Anterior cingulate cortex (tissue), 58 donors: ENCODE results near the gene ANKRD62.
"Not testable (repeated sequence)": the region's sequence is repeated elsewhere in the genome, so short reads cannot be mapped to it uniquely, and the experiment has no call there.

Experiments
- DNase-seq, 58 donors: peaks; one replicate each; lab custom pipeline; 2025; lab: John Stamatoyannopoulos, UW

ANKRD62 gene

DNA sequence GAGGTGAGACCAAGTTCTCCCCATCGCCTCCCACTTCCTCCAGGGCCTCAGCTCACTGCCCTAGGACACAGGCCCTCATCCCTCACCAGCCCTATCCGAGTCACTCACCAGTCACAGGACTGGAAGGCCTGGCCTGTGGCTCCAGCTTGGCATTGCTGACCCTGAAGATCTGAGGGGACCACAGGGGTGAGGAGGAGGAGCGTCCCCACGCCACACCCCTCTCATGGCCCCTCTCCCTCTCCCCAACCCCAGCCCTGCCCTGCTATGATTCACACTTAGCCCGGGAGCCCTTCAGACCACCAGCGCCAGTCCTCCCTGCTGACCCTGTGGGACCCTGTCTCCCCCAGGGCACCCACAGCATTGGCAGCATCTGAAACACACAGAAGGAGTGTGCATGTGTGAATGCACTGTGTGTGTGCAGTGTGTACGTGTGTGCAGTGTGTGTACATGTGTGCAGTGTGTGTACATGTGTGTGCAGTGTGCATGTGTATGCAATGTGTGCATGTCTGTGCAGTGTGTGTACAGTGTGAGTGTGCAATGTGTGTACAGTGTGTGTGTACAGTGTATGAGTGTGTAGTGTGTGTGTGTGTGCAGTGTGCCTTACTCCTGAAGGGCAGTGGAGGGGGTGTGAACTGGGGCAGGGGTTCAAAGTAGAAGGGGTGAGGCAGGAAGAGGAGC is 29.4 kb upstream of the ANKRD62 start:
- DNase-seq, result no peak

DNA sequence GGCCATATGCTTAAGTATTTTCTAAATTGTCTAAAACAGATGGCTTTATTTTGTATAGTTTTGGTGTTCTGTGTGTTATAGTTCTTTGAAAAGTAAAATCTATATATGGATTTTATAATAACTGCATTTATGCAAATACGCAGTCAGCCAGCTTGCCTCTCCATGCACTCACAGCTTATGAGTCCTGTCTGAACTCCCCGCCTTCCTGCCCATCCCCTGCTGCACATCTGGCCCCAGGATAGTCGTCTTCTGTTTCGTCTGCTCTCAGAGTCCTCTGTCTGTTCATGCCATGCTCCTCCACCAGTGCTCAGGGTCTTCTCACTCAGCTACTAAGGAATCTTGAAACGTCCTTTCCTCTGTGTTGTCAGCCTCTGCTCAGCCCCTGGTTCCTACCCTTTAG is 28.2 kb upstream of the ANKRD62 start:
- no peak for DNase-seq

DNA sequence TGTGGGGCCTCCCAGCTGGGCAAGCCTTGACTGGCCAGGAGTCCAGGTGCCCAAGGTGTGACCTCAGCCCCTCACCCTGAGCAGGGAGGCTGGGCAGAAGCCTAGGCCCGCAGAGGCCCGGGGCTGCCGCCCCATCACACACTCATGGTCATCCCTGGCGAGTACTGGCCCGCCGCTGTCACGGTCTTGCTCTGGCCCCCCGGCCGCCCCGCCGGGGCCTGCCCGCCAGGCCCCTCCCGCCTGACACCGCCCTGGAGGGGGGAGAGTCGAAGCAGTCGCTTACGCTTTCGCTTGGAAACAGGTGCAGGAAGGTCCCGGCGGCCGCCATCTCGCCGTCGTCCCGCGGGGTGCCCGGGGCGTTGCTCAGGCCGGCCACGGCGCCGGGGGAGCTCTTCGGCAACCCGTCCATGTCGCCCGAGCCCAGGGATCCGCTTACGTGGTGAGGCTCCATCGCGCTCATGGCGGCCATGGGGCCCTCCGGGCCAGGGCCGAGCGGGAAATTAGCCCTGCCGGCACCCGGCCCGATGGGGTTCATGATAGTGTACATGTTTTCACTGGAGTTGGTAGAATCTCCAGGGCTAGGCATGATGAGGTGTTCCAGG is 26.6 kb upstream of the ANKRD62 start:
- DNase-seq, result no peak

DNA sequence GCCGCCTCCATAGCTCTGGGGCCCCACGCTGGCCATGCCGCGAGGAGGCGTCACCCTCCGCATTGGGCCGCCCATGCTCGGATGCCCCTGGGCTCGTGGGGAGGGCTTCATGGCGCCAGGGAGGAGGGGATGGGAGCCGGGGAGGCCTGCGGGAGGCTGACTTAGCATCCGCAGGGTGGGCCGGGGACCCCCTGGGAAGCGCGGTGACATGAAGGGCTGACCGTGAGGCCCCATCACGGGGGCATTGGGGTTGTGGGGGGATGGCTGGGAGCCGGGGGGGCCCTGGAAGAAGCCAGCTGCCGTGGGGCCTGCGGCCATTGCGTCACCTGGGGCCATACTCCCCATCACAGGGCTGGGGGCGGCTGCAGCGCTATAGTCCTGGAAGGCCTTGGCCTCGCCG is 26.0 kb upstream of the ANKRD62 start:
- no peak for DNase-seq

DNA sequence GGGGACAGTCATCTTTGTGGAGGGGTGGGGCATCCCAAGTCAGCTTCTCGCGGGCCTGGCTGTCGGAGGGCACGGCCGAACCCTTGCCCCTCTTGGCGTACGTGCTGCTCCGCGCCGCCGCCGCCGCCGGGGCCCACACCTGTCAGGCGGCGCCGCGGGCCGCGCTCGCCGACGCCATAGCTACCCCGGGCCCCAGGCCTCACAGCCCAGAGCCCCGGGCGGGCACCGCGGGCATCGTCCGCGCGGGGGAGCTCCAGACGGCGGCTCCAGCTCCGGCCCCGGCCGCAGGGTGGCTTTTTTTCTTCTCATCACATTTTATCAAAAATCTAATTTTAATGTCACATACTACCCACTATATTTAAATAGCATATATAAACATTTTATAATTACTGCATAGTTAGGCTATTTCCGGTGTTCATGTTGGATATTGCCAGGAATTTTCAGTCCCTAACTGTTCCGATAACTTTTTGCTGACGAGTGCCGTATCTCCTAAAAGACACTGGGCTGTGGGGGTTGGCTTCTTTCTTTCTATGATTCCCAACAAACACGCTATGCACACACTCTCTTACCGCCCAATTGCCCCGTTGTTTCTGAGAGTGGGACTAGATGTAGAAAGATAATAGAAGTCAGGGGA is 25.2 kb upstream of the ANKRD62 start:
- not testable (repeated sequence) for DNase-seq

DNA sequence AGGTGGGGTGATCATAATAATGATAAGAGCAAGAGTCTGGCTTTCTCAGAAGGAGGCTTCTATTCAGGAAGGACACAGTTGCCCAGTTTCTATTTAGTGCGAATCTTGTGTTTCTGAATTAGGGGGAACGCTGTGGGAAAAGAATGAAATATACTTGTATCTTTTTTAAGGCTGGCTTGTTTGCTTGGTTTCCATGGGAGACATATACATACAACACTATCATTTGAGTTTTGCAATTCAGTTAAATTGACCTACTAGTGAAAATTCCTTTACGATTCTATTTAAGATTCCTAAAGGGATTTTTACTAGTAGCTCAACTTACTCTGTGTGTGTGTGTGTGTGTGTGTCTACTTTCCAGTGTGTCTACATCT is 24.7 kb upstream of the ANKRD62 start:
- DNase-seq, result no peak

DNA sequence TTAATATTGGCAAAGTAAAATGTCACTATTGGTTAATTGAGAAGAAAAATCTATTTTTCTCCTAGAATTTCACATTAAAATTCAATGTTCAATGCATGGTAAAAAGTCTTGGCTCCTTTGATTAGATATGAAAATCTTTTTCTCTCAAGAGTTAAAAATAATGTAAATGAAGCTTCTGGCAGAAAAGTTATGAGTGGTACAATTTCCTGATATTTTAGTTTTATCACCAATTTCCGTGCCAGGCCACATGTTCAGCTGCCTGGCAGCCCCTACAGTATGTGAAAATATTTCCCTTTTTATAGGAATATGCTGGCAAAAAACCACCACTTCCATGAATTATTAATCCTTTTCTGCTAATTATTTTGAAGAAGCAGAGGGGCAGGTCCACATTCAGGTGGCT is 22.6 kb upstream of the ANKRD62 start:
- DNase-seq, result not testable (repeated sequence)

DNA sequence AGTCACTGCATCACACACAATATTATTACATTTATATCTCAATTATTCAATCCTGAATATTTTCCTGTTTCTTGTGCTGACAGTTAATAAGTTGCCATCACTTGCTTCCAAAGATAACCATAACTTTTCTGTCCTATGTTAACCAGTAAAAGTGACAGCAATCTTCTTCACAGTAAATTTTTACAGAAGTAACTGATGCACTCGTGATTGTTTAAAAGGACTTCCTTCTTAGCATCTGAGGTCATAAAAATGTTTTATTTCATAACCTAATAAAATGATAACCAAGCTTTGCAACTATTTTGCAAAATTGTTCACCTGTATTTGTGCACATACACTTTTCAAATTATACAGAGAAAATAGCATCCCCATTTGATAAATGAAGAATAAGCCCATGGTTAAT is 20.6 kb upstream of the ANKRD62 start:
- no peak for DNase-seq

DNA sequence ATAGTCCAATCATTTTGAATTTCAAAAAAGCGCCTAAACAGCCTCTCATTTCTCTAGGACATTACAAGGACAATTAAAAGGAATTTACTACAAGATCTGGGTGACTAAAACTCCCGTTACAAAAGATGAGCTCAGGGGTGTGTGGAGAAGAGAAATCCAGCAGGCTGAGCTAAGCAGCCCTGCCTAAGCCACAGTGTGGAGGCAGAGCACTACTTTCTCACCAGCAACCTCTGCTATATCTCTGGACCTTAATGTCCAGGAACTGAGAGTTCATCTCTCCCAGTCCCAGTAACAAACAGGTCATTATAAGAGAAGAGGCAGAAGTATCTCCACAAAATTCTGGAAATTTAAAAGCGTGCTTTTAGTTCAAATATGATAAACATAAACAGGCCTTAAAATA is 18.9 kb upstream of the ANKRD62 start:
- DNase-seq, result no peak

DNA sequence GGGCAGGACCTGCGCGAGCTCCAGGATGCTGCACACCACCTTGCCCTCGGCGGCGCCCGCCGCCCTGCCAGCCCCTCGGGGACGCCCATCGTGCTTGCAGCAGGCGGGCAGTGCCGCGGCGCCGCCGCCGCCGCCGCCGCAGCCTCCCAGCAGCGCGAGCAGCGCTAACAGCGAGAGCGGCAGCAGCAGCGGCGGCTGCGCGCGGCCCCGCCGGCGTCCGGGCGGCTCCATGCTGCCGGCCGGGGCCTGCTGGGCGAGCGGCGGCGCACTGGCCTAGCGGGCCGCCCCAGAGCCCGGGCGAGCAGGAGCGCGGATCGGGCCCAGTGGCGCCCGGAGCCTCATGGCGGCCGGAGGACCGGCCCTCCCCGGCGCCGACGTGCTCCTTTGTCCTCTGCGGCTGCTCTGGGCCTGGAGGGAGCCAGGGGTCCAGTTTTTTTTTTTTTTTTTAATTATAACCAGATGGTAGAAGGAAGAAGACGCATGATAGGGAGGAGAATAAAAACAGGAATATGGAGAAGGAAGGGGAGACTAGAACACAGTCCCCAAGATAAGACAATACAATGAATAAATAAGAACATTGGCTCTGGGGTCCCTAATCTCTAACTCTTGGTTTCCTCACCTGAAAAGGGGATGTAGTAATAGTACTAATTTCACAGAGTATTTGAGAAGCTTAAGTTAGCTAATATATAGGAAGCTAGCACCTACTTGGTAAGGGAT is 17.1 kb upstream of the ANKRD62 start:
- peak in 1 of 58 donors; percentile 6 for DNase-seq

DNA sequence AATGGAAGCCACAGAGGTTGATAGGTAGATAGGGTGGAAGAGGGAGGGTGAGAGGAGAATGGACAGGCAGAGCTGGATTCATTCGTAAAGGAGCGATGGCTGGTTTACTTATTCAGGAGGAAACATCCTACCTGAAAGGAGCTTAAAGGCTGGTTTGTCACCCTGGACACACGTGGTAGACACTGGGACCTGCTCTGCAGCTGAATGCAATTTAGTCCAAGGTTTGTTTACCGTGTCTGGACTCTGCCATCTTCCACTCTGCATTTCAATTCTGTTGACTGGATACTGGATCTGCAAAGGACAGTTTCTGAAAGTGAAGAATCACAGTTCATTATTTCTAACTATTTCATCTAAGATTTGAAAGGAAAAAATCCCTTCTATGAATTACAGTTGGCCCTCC is 15.6 kb upstream of the ANKRD62 start:
- DNase-seq, result not testable (repeated sequence)

DNA sequence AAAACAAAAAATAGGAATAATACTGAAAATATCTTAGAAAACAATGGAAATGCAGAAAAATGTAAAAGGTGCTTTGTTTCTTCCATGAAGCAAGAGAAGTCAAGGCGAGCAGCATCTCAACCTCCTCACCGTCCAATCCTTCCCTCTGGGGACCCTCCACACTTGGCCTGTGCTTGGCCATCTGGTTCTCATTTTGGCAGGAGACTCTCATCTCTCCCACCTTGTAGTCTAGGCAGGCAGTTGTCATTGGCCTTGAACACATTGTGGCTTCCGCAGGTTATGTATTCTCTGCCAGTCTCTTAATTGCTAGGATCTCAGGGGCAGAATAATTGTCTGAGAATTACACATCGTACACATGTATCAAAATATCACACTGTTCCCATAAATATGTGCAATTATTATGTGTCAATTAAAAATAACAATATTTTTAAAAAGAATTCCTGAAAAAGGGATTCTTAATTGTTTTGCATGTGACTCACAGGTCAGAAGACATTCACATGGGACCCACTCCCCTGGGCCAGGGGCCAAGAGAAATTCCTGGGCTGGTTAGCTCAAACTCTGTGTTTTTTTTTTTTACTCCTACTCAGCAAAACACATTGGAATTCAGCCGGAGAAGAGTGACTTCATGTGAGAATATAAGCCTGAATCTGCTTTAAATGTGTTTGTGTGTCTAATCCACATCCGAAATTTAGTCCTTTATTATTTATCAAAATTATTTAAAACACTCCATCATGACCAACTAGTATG is 14.0 kb upstream of the ANKRD62 start:
- no peak for DNase-seq

DNA sequence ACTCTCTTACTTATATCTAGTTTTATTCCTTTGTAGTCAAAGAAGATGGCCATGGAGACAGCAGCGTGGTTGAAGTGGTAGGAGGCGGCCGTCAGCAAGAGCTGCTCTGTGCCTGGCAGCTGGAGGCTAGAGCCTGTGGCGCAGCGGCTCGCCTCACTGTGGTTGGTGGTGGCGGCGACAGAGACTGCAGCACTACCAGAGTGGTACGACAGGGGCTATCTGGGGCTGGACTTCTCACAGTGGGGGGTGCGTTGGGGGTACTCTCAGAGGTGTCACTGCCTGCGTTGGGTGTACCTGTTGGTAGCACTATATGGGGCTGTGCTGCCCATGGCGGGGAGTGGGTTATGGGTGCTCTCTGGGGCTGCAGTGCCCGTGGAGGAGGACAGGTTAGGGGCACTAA is 8.5 kb upstream of the ANKRD62 start:
- DNase-seq, result no peak

DNA sequence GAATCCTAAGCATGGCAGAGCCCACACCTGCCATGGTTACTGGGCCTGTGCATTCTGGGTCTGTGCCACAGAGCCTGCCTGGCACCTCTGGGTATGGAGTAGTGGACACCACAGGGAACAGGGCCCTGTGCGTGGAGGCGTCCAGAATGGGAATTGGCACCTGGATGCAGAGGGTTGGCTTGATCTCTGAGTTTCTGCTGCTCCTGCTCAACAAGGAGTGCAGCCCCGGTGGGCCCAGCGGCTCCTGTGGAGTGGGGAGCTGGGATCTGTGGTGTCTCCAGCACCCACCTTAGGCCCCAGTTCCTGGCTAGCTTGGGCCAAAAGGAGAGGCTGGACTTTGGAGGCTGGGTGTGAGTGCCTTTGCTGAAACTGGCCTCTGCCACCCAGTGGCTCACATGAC is 7.9 kb upstream of the ANKRD62 start:
- DNase-seq, result no peak

DNA sequence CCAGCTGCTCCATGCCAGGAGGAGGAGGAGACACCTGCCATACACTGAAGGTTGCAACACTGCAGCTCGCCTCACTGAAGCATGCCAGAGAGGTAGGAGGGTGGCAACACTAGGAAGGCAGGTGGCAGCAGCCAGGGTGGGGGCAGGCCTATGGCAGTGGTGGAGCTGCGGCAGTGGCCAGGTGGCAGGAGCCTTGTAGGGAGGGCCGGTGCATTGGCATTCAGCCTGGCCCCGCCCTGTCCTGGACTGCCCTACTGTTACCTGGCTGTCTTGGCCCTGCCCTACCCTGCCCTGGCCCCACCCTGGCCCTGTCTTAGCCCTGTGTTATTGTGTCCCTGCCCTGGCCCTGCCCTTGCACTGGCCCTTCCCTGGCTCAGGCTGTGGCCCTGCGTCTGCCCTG is 7.4 kb upstream of the ANKRD62 start:
- no peak for DNase-seq

DNA sequence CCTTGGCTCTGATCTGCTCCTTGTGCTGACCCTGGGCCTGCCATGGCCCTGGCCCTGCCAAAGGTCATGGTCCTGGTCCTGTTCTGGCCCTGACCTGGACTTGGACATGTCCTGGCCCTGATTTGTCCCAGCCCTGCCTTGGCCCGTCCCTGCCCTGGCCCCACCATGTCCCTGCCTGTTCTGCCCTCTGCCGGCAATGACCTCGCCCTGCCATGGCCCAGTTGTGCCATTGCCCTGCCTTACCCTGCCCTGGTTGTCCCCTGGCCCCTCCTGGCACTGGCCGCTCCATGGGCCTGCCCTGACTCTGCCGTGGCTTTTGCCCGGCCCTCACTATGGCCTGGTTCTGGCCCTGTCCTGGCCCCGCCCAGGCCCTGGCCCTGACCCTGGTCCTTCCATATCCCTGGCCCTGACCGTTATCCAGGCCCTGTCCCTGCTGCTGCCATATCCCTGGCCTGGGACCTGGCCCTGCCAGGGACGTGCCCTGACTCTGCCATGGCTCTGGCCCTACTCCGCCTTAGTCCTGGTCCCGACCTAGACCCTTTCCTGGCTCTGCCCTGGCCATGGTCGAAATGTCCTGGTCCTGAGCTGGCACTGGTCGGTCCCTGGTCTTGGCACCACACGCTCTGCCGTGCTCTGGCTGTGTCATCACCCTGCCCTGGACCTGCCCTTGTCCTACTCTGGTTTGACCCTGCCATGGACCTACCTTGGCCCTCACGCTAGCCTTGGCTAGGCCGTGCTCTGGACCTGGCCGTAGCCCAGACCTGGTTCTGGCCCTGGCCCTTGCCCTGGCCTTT is 6.8 kb upstream of the ANKRD62 start:
- no peak for DNase-seq

DNA sequence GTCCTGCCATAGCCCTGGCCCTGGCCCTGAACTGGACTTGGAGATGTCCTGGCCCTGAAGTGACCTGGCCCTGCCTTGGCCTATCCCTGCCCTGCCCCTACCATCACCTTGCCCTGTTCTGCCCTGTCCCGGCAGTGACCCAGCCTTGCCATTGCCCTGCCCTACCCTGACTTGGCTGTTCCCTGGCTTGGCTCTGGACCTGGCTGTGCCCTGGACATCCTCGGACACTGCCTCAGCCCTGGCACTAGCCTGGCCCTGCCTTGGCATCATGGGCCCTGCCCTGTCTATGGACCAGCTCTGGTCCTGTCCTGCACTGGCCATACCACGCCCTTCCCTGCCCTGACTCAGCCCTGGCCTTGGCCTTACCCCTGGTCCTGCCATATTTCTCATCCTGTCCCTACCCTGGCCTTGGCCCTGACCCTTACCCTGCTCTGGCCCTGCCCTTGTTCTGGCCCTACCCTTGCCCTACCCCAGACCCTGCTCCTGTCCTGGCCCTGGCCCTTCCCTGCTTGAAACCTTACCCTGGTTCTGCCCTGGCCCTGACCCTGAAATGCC is 6.1 kb upstream of the ANKRD62 start:
- DNase-seq, result no peak

DNA sequence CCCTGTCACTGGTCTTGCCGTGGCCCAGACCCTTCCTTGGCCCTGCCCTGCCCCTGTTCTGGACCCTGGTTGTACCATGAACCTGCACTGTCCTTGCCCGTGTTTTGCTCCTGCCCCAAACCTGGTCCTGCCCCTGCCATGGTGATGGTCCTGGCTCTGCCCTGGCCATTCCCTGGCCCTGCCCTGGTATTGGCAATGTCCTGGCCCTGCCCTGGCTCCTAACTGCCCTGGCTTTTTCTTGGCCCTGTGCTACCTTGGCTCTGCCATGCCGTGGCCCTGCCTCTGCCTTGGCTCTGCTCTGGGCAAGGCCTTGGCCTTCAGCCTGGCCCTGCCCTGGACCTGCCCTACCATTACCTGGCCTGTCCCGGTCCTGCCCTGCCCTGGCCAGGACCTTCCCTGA is 5.5 kb upstream of the ANKRD62 start:
- no peak for DNase-seq

DNA sequence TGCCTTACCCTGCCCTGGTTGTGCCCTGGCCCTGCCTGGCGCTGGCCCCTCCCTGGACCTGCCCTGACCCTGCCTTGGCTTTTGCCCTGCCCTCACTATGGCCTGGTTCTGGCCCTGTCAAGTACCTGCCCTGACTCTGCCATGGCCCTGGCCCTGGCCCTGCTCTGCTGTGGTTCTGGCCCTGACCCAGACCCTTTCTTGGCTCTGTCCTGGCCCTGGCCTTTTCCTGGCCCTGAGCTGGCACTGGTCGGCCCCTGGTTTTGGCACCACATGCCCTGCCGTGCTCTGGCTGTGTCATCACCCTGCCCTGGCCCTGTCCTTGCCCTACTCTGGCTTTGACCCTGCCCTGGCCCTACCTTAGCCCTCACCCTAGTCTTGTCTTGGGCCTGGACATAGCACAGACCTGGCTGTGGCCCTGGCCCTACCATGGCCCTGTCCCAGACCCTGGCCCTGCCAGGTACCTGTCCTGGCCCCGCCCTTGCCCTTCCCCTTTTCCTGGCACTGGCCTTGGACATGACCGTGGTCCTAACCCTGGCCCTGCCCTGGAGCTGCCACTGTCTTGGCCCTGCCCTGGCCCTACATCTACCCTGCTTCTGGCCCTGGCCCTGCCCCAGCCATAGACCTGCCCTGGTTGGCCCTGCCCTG is 4.8 kb upstream of the ANKRD62 start:
- no peak for DNase-seq
